ENCODE results near the gene ARHGAP24. TPM values are rescaled to one million over a fixed set of nuclear protein-coding genes. Genes with fewer than 3 reads are reported as not detected.

The ARHGAP24 gene
- total RNA-seq, 1 experiment from 2014 or later = 17.4 TPM

- ChIA-PET CTCF (interaction anchor here (0.6 kb wide), 1 partner anchor 846 kb away, joined by 3 read pairs; no protein-coding TSS in a partner anchor), POLR2A (no interaction called here)
- DNase-seq (ENCODE audit: low read depth, low spot score) (no peak), ATAC-seq (no peak)
- BruUV-seq (replicated peaks) = no TSS peak
- in situ Hi-C loops (cut with HindIII; ENCODE audit: low pct_unique_long_range_greater_than_20kb, low sequenced_read_pairs) (no loop called here), intact Hi-C loops (cut with micrococcal nuclease; ENCODE audit: unreplicated experiment) (no loop called here)
- Histone ChIP-seq H3K4me3 (ENCODE audit: low read depth in 2 of 2, low read length in 2 of 2) (no peak overlapping the region), H3K36me3 (ENCODE audit: control insufficient read depth, insufficient read depth, low read length) (no peaks in the 10 kb centered on the region), H3K4me1 (ENCODE audit: control insufficient read depth, insufficient read depth, low read length) (no peaks in the 10 kb centered on the region), H3K9me3 (ENCODE audit: control insufficient read depth, insufficient read depth, low read depth, low read length) (no peaks in the 10 kb centered on the region), H3K27me3 (ENCODE audit: control insufficient read depth, insufficient read depth, low read length) (no peaks in the 10 kb centered on the region), H3K27ac (ENCODE audit: low read length) (no peak overlapping the region)
- TF ChIP-seq REST (IDR thresholded peaks at IDR 0.05; ENCODE audit: insufficient read depth in 1 of 2, low read depth in 2 of 2, low read length in 1 of 2) = no peak
- TF ChIP-seq, protein P1, sequence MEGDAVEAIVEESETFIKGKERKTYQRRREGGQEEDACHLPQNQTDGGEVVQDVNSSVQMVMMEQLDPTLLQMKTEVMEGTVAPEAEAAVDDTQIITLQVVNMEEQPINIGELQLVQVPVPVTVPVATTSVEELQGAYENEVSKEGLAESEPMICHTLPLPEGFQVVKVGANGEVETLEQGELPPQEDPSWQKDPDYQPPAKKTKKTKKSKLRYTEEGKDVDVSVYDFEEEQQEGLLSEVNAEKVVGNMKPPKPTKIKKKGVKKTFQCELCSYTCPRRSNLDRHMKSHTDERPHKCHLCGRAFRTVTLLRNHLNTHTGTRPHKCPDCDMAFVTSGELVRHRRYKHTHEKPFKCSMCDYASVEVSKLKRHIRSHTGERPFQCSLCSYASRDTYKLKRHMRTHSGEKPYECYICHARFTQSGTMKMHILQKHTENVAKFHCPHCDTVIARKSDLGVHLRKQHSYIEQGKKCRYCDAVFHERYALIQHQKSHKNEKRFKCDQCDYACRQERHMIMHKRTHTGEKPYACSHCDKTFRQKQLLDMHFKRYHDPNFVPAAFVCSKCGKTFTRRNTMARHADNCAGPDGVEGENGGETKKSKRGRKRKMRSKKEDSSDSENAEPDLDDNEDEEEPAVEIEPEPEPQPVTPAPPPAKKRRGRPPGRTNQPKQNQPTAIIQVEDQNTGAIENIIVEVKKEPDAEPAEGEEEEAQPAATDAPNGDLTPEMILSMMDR (IDR thresholded peaks at IDR 0.05) = no peak
- no peak for TF ChIP-seq POLR2AphosphoS5 (IDR thresholded peaks at IDR 0.05; ENCODE audit: low read depth, low read length)
- TF ChIP-seq TCF7L2 (IDR thresholded peaks at IDR 0.05; ENCODE audit: low read depth, low read length) = no peak
- TF ChIP-seq SIN3A (IDR thresholded peaks at IDR 0.05; ENCODE audit: borderline replicate concordance, insufficient read depth, low read depth, low read length) = no peak
Measured at GRCh38 chr4:85929961-85930665, 455.2 kb downstream of the ARHGAP24 start.

DNA sequence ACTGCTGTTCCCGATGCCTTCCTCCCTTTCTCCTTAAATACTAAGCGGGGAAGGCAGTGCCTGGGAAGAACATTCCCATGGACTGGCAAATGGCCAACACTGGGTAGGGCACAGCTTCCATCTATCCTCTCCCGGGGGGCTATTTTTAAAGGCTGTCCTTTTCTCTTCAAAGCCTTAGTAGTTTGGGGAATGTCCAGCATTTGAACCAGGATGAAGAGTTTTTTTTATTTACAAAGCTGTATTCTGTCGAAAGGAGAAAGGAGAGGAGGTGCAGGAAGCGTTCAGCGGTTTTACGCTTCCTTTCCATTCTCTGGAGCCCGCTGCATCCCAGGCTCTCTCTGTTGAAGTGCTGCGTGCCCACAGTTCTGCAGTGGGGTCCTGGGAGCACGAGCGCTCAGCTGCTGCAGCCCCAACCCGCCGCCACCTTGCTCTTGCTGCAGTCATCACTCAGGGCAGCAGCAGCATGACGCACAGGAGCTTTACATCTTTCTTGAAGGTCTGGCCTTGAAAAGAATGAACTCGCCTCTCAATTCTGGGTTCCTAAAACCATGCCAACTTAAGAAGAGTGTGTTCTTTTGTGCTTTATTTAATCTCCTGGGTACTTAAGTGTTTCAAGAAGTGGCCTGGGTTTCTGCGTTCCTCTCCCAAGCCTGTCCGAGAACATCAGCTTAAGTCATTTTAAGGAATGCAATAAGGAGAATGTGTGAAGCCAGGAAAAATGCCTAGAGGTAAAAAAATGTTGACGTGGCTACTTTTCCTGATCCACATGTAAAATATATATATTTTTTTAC lies 457.7 kb downstream of the ARHGAP24 start:
- POLR2A ChIA-PET = interaction anchor here (0.6 kb wide), 1 partner anchor 159 kb away, joined by 3 read pairs; no protein-coding TSS in a partner anchor
- no TSS peak for BruUV-seq (replicated peaks)
- ATAC-seq = no peak

More for the DNA sequence above, 457.7 kb downstream of the ARHGAP24 start:
- DNase-seq (ENCODE audit: low read depth, low spot score) = no peak
- in situ Hi-C loops (cut with HindIII; ENCODE audit: low pct_unique_long_range_greater_than_20kb, low sequenced_read_pairs) = no loop called here
- H3K36me3 ChIP-seq (ENCODE audit: control insufficient read depth, insufficient read depth, low read length) = no peaks in the 10 kb centered on the region
- H3K9me3 ChIP-seq (ENCODE audit: control insufficient read depth, insufficient read depth, low read depth, low read length) = no peaks in the 10 kb centered on the region
- intact Hi-C loops (cut with micrococcal nuclease; ENCODE audit: unreplicated experiment) = no loop called here
- no peak for TF ChIP-seq REST (IDR thresholded peaks at IDR 0.05; ENCODE audit: insufficient read depth in 1 of 2, low read depth in 2 of 2, low read length in 1 of 2)
- no peak for TF ChIP-seq SIN3A (IDR thresholded peaks at IDR 0.05; ENCODE audit: borderline replicate concordance, insufficient read depth, low read depth, low read length)
- TF ChIP-seq, protein P1 (IDR thresholded peaks at IDR 0.05) = no peak
- no peak for TF ChIP-seq POLR2AphosphoS5 (IDR thresholded peaks at IDR 0.05; ENCODE audit: low read depth, low read length)
- TF ChIP-seq TCF7L2 (IDR thresholded peaks at IDR 0.05; ENCODE audit: low read depth, low read length) = no peak
- no peak overlapping the region for H3K4me3 ChIP-seq (ENCODE audit: low read depth in 2 of 2, low read length in 2 of 2)
- no peaks in the 10 kb centered on the region for H3K27me3 ChIP-seq (ENCODE audit: control insufficient read depth, insufficient read depth, low read length)
- H3K4me1 ChIP-seq (ENCODE audit: control insufficient read depth, insufficient read depth, low read length) = no peaks in the 10 kb centered on the region
- CTCF ChIA-PET = no interaction called here
- H3K27ac ChIP-seq (ENCODE audit: low read length) = no peak overlapping the region
